HG03097 (cell line): ENCODE results near the gene ZNF710.
A peak's percentile ranks its signal among the peaks of the same experiment; 100 is the strongest.

Experiments
- ATAC-seq: cut with Tn5 transposase; IDR thresholded peaks from one replicate; pipeline ENCODE4 v1.9.1; 2021; ENCODE audit not compliant: unreplicated experiment, low FRiP score

The ZNF710 gene

GRCh38 chr15:90036806-90037510, 35.8 kb downstream of the ZNF710 start:
- ATAC-seq: no peak

- no peak for ATAC-seq
These were observed 36.4 kb downstream of the ZNF710 start for GRCh38 chr15:90037511-90037860.

DNA sequence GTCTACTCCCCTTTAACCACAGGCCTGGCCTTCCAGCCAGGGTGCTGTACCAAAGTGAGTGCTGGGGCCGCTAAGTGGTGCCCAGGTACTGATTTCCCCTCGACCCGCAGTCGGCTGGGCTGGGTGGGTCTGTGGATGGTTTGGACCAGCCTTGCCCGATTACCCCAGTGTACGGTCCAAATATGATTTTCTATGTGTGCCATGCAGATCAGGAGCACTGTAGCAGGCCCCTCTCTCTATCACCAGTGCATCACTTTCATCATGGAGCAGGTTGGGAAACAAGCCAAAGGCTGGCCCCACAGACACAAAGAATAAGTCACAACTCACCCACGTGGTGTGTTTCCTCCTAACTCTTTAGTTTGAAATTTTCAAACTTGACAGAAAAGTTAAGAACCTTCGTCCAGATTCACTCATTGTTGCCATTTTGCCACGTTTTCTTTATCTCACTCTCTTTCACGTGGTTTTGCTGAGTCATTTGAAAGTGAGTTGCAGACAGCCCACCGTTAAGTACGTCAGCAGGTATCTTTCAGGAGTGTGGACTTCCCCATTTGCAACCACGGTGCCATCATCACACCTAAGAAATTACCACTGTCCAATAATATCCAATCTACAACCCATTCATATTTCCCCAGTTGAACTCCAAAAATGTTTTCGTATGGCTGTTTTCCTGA, 37.0 kb downstream of the ZNF710 start:
- ATAC-seq: no peak

DNA sequence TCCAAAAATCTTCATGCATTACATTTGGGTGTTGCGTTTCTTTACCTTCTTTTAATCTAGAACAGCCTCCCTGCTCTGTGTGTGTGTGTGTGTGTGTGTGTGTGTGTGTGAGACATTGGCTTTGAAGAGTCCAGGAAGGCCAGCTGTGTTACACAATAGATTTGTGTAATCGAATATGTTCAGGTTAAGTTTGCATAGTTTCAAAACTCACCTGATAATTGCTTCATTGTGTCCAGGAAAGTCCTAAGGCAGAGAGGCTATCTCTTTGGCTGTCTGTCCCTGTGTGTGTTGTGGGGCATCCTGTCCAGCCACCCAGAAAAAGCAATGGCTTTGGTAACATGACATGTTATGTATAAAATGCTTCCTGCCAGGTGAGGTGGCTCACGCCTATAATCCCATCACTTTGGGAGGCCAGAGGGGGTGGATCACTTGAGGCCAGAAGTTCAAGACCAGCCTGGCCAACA, 37.5 kb downstream of the ZNF710 start:
- ATAC-seq: no peak

- no peak for ATAC-seq
These were observed 38.9 kb downstream of the ZNF710 start for GRCh38 chr15:90039996-90040395.

GRCh38 chr15:90040618-90041017, 39.5 kb downstream of the ZNF710 start:
- no peak for ATAC-seq

DNA sequence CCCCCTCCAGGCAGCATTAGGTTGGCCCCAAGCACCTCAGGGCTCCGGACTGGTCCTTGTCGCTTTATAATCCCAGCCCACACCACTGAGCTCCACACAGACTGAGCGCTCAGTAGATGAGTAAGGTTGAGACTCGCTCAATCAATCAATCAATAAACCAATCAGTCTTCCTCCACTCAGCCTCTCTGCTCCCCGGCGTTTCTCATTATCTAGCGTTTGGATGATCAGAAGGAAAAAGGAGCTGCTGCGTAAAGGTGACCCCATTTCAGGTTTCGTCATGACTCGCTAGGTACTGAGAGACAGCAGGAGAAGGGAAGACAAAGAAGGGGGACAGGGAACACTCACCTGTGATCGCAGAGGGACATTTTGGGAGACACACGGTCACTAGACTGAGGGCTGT, 41.2 kb downstream of the ZNF710 start:
- no peak for ATAC-seq

- no peak for ATAC-seq
These were observed 41.8 kb downstream of the ZNF710 start for GRCh38 chr15:90042766-90043529.

GRCh38 chr15:90043530-90044010, 42.4 kb downstream of the ZNF710 start:
- ATAC-seq: no peak

DNA sequence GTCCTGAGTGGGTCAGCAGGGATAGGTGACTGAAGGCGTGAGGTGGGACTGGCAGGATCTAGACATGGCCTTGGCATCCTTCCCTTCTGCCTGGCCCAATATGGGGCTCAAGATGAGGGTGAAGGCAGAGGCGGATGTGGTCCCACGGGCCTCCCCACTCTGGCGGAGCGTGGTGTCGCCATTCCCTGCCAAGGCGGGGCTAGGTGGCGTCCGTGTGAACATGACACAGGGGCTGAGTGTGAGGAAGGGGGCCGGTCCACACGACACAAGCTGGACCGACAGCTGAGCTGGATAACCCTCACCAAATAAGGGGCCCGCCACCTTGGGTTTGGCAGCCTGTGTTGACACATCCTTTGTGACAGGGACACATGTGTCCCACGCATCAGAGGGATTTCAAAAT, 43.1 kb downstream of the ZNF710 start:
- ATAC-seq: no peak

GRCh38 chr15:90044916-90045371, 43.8 kb downstream of the ZNF710 start:
- ATAC-seq: no peak

DNA sequence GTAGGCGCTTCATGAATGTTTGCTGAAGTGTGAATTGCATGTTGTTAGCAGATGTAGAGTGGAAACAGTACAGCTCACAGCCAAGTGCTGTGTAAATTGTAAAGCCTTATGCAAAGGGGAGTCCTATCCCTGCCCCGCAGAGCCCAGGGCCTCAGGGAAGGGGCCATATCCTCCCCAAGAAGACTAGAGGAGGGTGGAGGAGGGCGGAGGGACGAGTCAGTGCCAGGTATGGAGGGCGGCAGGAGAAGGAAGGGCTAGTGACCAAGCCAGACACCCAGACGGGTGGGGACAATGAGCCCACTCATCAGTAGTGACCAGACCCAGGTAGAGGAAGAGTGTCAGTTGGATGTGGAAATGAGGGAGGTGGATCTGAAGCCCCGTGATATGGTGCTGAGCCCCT, 45.2 kb downstream of the ZNF710 start:
- no peak for ATAC-seq

DNA sequence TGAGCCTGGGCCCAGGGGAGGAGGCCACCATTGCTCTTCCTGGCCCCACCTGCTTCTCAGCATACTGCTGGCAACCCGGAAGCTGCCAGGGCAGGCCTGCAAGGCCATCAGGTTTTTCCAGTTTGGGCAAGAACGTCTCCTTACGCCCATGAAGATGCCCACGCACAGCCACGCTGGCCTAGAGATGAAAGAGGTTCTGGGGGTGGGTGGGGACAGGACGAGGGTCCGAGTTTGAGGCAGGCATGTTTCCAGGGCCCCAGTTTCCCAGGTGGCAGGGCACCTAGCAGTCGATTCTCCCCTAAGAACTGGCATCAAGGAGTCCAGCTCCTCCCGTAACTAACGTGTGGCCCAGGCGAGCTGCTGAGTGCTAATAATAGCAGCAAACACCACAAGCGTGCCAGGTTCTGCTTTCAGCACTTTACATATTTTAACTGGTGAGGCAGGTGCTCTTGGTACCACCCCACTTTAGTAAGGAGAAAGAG, 45.8 kb downstream of the ZNF710 start:
- peak; percentile 53 for ATAC-seq

- no peak for ATAC-seq
These were observed 46.9 kb downstream of the ZNF710 start for GRCh38 chr15:90047956-90048575.

- ATAC-seq: no peak
These were observed 47.9 kb downstream of the ZNF710 start for GRCh38 chr15:90049030-90049429.

GRCh38 chr15:90049666-90050604, 48.8 kb downstream of the ZNF710 start:
- no peak for ATAC-seq

- ATAC-seq: no peak
These were observed 50.8 kb downstream of the ZNF710 start for GRCh38 chr15:90051874-90052273.

GRCh38 chr15:90053685-90054466, 52.8 kb downstream of the ZNF710 start:
- ATAC-seq: no peak

DNA sequence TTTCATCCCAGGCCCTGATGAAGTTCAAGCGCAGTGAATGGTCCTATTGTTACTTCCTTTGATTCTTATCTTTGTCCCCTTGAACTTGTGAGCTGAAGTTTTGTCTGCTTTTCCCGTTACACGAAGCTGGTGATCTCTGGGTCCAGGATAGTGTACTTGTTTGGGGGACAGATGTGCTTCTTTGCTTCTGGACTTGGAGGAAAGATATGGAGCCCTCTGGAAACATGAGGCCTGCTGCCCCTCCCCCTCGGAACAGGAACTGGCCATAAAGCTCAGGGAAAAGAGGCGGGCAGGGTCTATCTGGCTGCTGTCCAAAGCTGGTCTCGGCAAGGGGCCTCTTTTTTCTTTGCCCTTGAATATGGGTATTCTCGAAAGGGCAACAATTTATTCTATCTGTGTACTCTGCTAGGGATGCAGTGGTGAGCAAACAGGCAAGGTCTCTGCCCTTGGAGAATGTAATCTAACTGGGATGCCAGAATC, 53.5 kb downstream of the ZNF710 start:
- ATAC-seq: no peak
